Activated B cell treated with CpG ODN at 0.5 μM for 24 hours (primary cell): ENCODE data around the gene BTC. TPM values are rescaled to one million over a fixed set of nuclear protein-coding genes. Genes with fewer than 3 reads are reported as not detected.
"Not testable (repeated sequence)": the region's sequence is repeated elsewhere in the genome, so short reads cannot be mapped to it uniquely, and the experiment has no call there.

ENCODE experiments used
- ATAC-seq: fragments of 200-7000 bp; cut with Tn5 transposase; one replicate; pipeline ENCODE4 v1.10.0; 2021; ENCODE audit warnings: low read depth, mild to moderate bottlenecking, moderate library complexity
- CTCF ChIA-PET: fragments of 350-600 bp; sonication (Branson Sonifier 250); formaldehyde crosslinking; loops from one replicate; lab custom pipeline; 2021; ENCODE audit warnings: antibody characterized with exemption; lab: Charles Lee
- POLR2A ChIA-PET: fragments of 350-600 bp; sonication (Branson Sonifier 250); formaldehyde crosslinking; loops from one replicate; lab custom pipeline; 2021; ENCODE audit warnings: antibody characterized with exemption; lab: Charles Lee
- DNase-seq: peaks from one replicate; pipeline ENCODE4 v3.0.0; 2022
- H3K27ac Mint-ChIP-seq: one replicate; pipeline ENCODE4 v1.8.0; 2020; ENCODE audit warnings: mixed read lengths
- H3K27me3 Mint-ChIP-seq: one replicate; pipeline ENCODE4 v1.8.0; 2021; ENCODE audit warnings: mixed read lengths
- H3K36me3 Mint-ChIP-seq: one replicate; pipeline ENCODE4 v1.8.0; 2021; ENCODE audit warnings: low read depth, mixed read lengths
- H3K4me1 Mint-ChIP-seq: one replicate; pipeline ENCODE4 v1.8.0; 2021; ENCODE audit warnings: mixed read lengths
- H3K4me3 Mint-ChIP-seq: one replicate; pipeline ENCODE4 v1.8.0; 2020; ENCODE audit warnings: mild to moderate bottlenecking, mixed read lengths
- H3K9me3 Mint-ChIP-seq: one replicate; pipeline ENCODE4 v1.8.0; 2020; ENCODE audit warnings: mixed read lengths
- CTCF ChIP-seq: fragments of 200-600 bp; IDR thresholded peaks from one replicate; pipeline ENCODE4 v1.8.0; 2022; ENCODE audit warnings: antibody characterized with exemption, mild to moderate bottlenecking
- intact Hi-C: fragments of 100-400 bp; cut with micrococcal nuclease; formaldehyde crosslinking; loops from one replicate; pipeline ENCODE4 v1.15.1; 2024
- total RNA-seq: library from RNA; stranded (reverse); gene quantifications from 2 replicates; pipeline ENCODE4 v1.2.3, GENCODE V29; 2022

Gene BTC
- total RNA-seq, 1 donor from 2014 or later, result not detected

- intact Hi-C loops, result no loop called here
- ATAC-seq (no peak), DNase-seq (no peak)
- no peak overlapping the region for H3K4me3 Mint-ChIP-seq
- no peak for TF ChIP-seq CTCF
- CTCF ChIA-PET, result no interaction called here
- no peaks in the 10 kb centered on the region for H3K4me1 Mint-ChIP-seq
- H3K36me3 Mint-ChIP-seq, result no peaks in the 10 kb centered on the region
- H3K27me3 Mint-ChIP-seq, result peaks cover 3% of the 10 kb centered on the region
- POLR2A ChIA-PET, result no interaction called here
- H3K27ac Mint-ChIP-seq, result no peak overlapping the region
- no peaks in the 10 kb centered on the region for H3K9me3 Mint-ChIP-seq
These were observed 60.6 kb downstream of the BTC start for GRCh38 chr4:74733756-74734155.

GRCh38 chr4:74724979-74725378 is 69.3 kb downstream of the BTC start:
- ATAC-seq (no peak), DNase-seq (no peak)
- Mint-ChIP-seq H3K4me3 (no peak overlapping the region), H3K4me1 (no peaks in the 10 kb centered on the region), H3K9me3 (no peaks in the 10 kb centered on the region), H3K27me3 (peaks cover 12% of the 10 kb centered on the region), H3K36me3 (no peaks in the 10 kb centered on the region), H3K27ac (no peak overlapping the region)
- TF ChIP-seq CTCF, result no peak
- intact Hi-C loops, result no loop called here
- POLR2A ChIA-PET, result no interaction called here
- CTCF ChIA-PET, result no interaction called here

GRCh38 chr4:74716436-74716765 is 77.9 kb downstream of the BTC start:
- H3K4me3 Mint-ChIP-seq, result no peak overlapping the region
- ATAC-seq (no peak), DNase-seq (no peak)
- peaks cover 4% of the 10 kb centered on the region for H3K9me3 Mint-ChIP-seq
- H3K27ac Mint-ChIP-seq, result no peak overlapping the region
- ChIA-PET CTCF (no interaction called here), POLR2A (no interaction called here)
- H3K4me1 Mint-ChIP-seq, result peaks cover 6% of the 10 kb centered on the region
- H3K36me3 Mint-ChIP-seq, result no peaks in the 10 kb centered on the region
- peaks cover 4% of the 10 kb centered on the region for H3K27me3 Mint-ChIP-seq
- no peak for TF ChIP-seq CTCF
- intact Hi-C loops, result no loop called here

- ATAC-seq (no peak), DNase-seq (no peak)
- intact Hi-C loops, result no loop called here
- TF ChIP-seq CTCF, result no peak
- peaks cover 4% of the 10 kb centered on the region for H3K9me3 Mint-ChIP-seq
- no peak overlapping the region for H3K4me3 Mint-ChIP-seq
- ChIA-PET CTCF (no interaction called here), POLR2A (no interaction called here)
- no peak overlapping the region for H3K27ac Mint-ChIP-seq
- peaks cover 4% of the 10 kb centered on the region for H3K27me3 Mint-ChIP-seq
- no peaks in the 10 kb centered on the region for H3K36me3 Mint-ChIP-seq
- H3K4me1 Mint-ChIP-seq, result peaks cover 6% of the 10 kb centered on the region
These were observed 78.5 kb downstream of the BTC start for GRCh38 chr4:74715706-74716435.

GRCh38 chr4:74714611-74715130 is 79.7 kb downstream of the BTC start:
- no peak for TF ChIP-seq CTCF
- Mint-ChIP-seq H3K36me3 (no peaks in the 10 kb centered on the region), H3K27me3 (peaks cover 4% of the 10 kb centered on the region), H3K27ac (no peak overlapping the region), H3K4me3 (no peak overlapping the region), H3K4me1 (peaks cover 6% of the 10 kb centered on the region), H3K9me3 (peaks cover 4% of the 10 kb centered on the region)
- DNase-seq (no peak), ATAC-seq (no peak)
- ChIA-PET POLR2A (no interaction called here), CTCF (no interaction called here)
- intact Hi-C loops, result no loop called here

- CTCF ChIA-PET, H3K27me3 Mint-ChIP-seq, H3K9me3 Mint-ChIP-seq, H3K27ac Mint-ChIP-seq, H3K36me3 Mint-ChIP-seq, ATAC-seq, POLR2A ChIA-PET, H3K4me3 Mint-ChIP-seq, DNase-seq, intact Hi-C loops, H3K4me1 Mint-ChIP-seq: not testable (repeated sequence)
These were observed 86.2 kb downstream of the BTC start for GRCh38 chr4:74708135-74708534.
